HepG2 (cell line): Measurements from ENCODE around the gene OSBPL2. TPM values are rescaled to one million over a fixed set of nuclear protein-coding genes. Genes with fewer than 3 reads are reported as not detected.
A peak's percentile ranks its signal among the peaks of the same experiment; 100 is the strongest.

ENCODE experiments used
- CHD2 ChIP-seq: IDR thresholded peaks from 2 replicates; pipeline ENCODE4 v1.6.1; 2011; ENCODE audit warnings: low read depth, low read length, improper control_type of control experiment
- DNMT3B ChIP-seq: conservative IDR thresholded peaks from 2 replicates; pipeline ENCODE4 v1.6.1; 2016; ENCODE audit warnings: missing biosample characterization, control low read depth
- MBD4 ChIP-seq: IDR thresholded peaks from 2 replicates; pipeline ENCODE4 v1.6.1; 2012; ENCODE audit warnings: low read length, inconsistent platforms, borderline replicate concordance
- MTA3 ChIP-seq: sonication (generic); formaldehyde crosslinking; IDR thresholded peaks from 2 replicates; pipeline ENCODE4 v1.4.0; 2020; ENCODE audit warnings: missing genetic modification reagents
- MXD4 ChIP-seq: IDR thresholded peaks from 2 replicates; pipeline ENCODE4 v1.6.1; 2016; ENCODE audit warnings: mild to moderate bottlenecking, missing biosample characterization, missing genetic modification reagents
- SALL2 ChIP-seq: sonication (generic); formaldehyde crosslinking; IDR thresholded peaks from 2 replicates; pipeline ENCODE4 v1.8.1; 2023; ENCODE audit warnings: mild to moderate bottlenecking, missing genetic modification reagents, inconsistent platforms
- STAG1 ChIP-seq: sonication (generic); formaldehyde crosslinking; IDR thresholded peaks from 2 replicates; pipeline ENCODE4 v1.4.0; 2020; ENCODE audit warnings: missing genetic modification reagents
- TEAD2 ChIP-seq: sonication (generic); formaldehyde crosslinking; IDR thresholded peaks from 2 replicates; pipeline ENCODE4 v1.9.0; 2021; ENCODE audit warnings: missing genetic modification reagents
- TMF1 ChIP-seq: sonication (generic); formaldehyde crosslinking; IDR thresholded peaks from 2 replicates; pipeline ENCODE4 v1.8.1; 2022; ENCODE audit warnings: low read depth, missing genetic modification reagents
- ZBTB1 ChIP-seq: sonication (generic); formaldehyde crosslinking; IDR thresholded peaks from 2 replicates; pipeline ENCODE4 v1.4.0; 2020; ENCODE audit warnings: missing genetic modification reagents, borderline replicate concordance
- ZFP1 ChIP-seq: IDR thresholded peaks from 2 replicates; pipeline ENCODE4 v1.6.1; 2016
- ZNF251 ChIP-seq: sonication (generic); formaldehyde crosslinking; IDR thresholded peaks from 2 replicates; pipeline ENCODE4 v1.9.0; 2021; ENCODE audit warnings: mild to moderate bottlenecking, missing genetic modification reagents
- ZNF296 ChIP-seq: sonication (generic); formaldehyde crosslinking; conservative IDR thresholded peaks from 2 replicates; pipeline ENCODE4 v1.5.0; 2020; ENCODE audit warnings: mild to moderate bottlenecking, missing genetic modification reagents
- ZNF44 ChIP-seq: sonication (generic); formaldehyde crosslinking; IDR thresholded peaks from 2 replicates; pipeline ENCODE4 v1.5.1; 2020; ENCODE audit warnings: mild to moderate bottlenecking, missing genetic modification reagents
- ZNF556 ChIP-seq: sonication (generic); formaldehyde crosslinking; IDR thresholded peaks from 2 replicates; pipeline ENCODE4 v1.4.0; 2020; ENCODE audit warnings: mild to moderate bottlenecking, missing genetic modification reagents, borderline replicate concordance
- ZNF569 ChIP-seq: sonication (generic); formaldehyde crosslinking; IDR thresholded peaks from 2 replicates; pipeline ENCODE4 v1.5.0; 2020; ENCODE audit warnings: mild to moderate bottlenecking, missing genetic modification reagents, moderate library complexity, borderline replicate concordance
- ZNF619 ChIP-seq: sonication (generic); formaldehyde crosslinking; IDR thresholded peaks from 2 replicates; pipeline ENCODE4 v1.4.0; 2020; ENCODE audit warnings: mild to moderate bottlenecking, missing genetic modification reagents
- ZNF775 ChIP-seq: sonication (generic); formaldehyde crosslinking; IDR thresholded peaks from 2 replicates; pipeline ENCODE4 v1.4.0; 2020; ENCODE audit warnings: missing genetic modification reagents, mild to moderate bottlenecking, moderate library complexity, borderline replicate concordance
- ZNF781 ChIP-seq: sonication (generic); formaldehyde crosslinking; IDR thresholded peaks from 2 replicates; pipeline ENCODE4 v1.5.1; 2020; ENCODE audit warnings: borderline replicate concordance, mild to moderate bottlenecking, missing genetic modification reagents; ENCODE audit errors: not compliant biosample characterization
- polyA plus RNA-seq, 8 experiments: library from polyadenylated mRNA; depleted of rRNA in 3 of 8; stranded (reverse) in 7 of 8; unstranded in 1 of 8; fragments of >200 nt; fragmentation: Illumina TruSeq in 4 of 8; extraction: Trizol in 4 of 8; gene quantifications; 2 replicates each; pipeline versions ENCODE4 v1.2.1 to v1.2.3, GENCODE V29; 2011 to 2016; ENCODE audit warnings: low read depth in 4 of 8, missing spikeins in 1 of 8, mixed read lengths in 1 of 8; ENCODE audit not compliant: insufficient read depth in 1 of 8
- total RNA-seq, 5 experiments: library from RNA; depleted of rRNA; stranded (reverse); fragments of >200 nt; fragmentation: Illumina TruSeq; extraction: Trizol; gene quantifications; 2 replicates each; pipeline ENCODE4 v1.2.3, GENCODE V29; 2016; ENCODE audit warnings: low read depth in 1 of 5
- TF ChIP-seq, protein P1 (sequence below): IDR thresholded peaks from 2 replicates; pipeline ENCODE4 v1.6.1; 2016; ENCODE audit warnings: missing biosample characterization, missing genetic modification reagents, low read depth
- TF ChIP-seq, protein P2 (sequence below): sonication (generic); formaldehyde crosslinking; IDR thresholded peaks from 2 replicates; pipeline ENCODE4 v1.8.0; 2023; ENCODE audit warnings: mild to moderate bottlenecking, missing genetic modification reagents
- TF ChIP-seq, protein P3 (sequence below): sonication (generic); formaldehyde crosslinking; IDR thresholded peaks from 2 replicates; pipeline ENCODE4 v1.5.1; 2020; ENCODE audit warnings: mild to moderate bottlenecking, missing genetic modification reagents, moderate library complexity
- TF ChIP-seq, protein P4 (sequence below): sonication (generic); formaldehyde crosslinking; IDR thresholded peaks from 2 replicates; pipeline ENCODE4 v1.4.0; 2020; ENCODE audit warnings: missing genetic modification reagents

Gene OSBPL2
- total and polyA plus RNA-seq, 2 of the 13 experiments (the other 11 are each of a cell fraction or from before 2014, with no cell fraction given) = 18.5 to 37.4 TPM

DNA sequence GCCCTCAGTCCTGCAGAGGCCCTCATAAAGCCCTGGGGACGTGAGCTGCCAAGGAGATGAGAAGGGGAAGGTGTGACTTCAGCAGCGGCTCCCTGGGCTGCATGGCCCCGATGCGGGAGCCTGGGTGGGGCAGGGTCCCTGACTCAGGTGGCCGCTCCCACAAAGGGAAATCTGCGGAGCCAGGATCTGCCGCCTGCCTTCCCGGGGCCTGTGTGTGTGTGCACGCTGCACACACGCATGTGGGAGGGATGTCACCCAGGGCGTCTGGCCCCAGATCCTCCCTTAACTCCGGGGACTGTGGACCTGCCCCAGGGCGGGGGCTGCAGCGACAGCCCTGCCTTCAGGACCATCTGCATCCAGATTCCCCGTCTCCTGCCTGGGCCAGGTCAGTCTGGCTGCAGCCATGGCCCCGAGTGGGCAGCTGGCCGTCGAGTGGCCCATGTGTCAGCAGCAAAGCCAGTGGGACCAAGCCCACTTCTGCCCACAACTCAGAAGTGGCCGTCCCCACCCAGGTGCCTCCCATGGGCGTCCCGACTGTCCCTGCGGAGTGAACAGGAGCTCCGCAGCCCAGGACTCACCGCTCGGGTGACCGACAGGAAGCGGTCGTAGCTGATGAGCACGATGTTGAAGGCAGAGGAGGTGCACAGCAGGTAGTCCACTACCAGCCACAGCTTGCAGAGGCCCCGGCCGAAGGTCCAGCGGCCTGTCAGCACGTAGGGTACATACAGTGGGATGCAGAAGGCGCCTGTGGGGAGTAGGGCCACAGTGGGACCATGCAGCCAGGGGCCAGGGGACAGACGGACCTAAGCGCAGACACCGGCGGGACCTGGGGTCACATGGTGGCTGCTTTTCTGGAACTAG lies 20.2 kb upstream of the OSBPL2 start (continued):
- TF ChIP-seq, protein P1, sequence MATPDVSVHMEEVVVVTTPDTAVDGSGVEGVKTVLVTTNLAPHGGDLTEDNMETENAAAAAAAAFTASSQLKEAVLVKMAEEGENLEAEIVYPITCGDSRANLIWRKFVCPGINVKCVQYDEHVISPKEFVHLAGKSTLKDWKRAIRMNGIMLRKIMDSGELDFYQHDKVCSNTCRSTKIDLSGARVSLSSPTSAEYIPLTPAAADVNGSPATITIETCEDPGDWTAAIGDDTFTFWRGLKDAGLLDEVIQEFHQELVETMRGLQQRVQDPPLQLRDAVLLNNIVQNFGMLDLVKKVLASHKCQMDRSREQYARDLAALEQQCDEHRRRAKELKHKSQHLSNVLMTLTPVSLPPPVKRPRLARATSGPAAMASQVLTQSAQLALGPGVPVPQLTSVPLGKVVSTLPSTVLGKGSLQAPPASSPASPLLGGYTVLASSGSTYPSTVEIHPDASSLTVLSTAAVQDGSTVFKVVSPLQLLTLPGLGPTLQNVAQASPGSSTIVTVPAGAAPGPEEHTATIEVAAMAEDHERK (CRISPR knock-in tag) = no peak
- TF ChIP-seq TEAD2 (CRISPR knock-in tag) (no peak), TMF1 (CRISPR knock-in tag) (no peak), MTA3 (CRISPR knock-in tag) (no peak), STAG1 (CRISPR knock-in tag) (no peak), ZNF556 (CRISPR knock-in tag) (no peak), ZNF781 (no peak), SALL2 (CRISPR knock-in tag) (0 out of 2 replicates have a peak, but pooled peaks have one; percentile 46), ZBTB1 (CRISPR knock-in tag) (no peak), ZFP1 (CRISPR knock-in tag) (no peak), CHD2 (no peak), MXD4 (CRISPR knock-in tag) (no peak), ZNF775 (CRISPR knock-in tag) (no peak), DNMT3B (CRISPR knock-in tag) (no peak), ZNF619 (no peak), ZNF296 (no peak), ZNF251 (CRISPR knock-in tag) (no peak), ZNF569 (CRISPR knock-in tag) (no peak), MBD4 (no peak), ZNF44 (CRISPR knock-in tag) (no peak)
- TF ChIP-seq, protein P2, sequence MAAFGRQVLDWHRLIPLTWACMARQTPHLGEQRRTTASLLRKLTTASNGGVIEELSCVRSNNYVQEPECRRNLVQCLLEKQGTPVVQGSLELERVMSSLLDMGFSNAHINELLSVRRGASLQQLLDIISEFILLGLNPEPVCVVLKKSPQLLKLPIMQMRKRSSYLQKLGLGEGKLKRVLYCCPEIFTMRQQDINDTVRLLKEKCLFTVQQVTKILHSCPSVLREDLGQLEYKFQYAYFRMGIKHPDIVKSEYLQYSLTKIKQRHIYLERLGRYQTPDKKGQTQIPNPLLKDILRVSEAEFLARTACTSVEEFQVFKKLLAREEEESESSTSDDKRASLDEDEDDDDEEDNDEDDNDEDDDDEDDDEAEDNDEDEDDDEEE (CRISPR knock-in tag) = no peak
- TF ChIP-seq, protein P3, sequence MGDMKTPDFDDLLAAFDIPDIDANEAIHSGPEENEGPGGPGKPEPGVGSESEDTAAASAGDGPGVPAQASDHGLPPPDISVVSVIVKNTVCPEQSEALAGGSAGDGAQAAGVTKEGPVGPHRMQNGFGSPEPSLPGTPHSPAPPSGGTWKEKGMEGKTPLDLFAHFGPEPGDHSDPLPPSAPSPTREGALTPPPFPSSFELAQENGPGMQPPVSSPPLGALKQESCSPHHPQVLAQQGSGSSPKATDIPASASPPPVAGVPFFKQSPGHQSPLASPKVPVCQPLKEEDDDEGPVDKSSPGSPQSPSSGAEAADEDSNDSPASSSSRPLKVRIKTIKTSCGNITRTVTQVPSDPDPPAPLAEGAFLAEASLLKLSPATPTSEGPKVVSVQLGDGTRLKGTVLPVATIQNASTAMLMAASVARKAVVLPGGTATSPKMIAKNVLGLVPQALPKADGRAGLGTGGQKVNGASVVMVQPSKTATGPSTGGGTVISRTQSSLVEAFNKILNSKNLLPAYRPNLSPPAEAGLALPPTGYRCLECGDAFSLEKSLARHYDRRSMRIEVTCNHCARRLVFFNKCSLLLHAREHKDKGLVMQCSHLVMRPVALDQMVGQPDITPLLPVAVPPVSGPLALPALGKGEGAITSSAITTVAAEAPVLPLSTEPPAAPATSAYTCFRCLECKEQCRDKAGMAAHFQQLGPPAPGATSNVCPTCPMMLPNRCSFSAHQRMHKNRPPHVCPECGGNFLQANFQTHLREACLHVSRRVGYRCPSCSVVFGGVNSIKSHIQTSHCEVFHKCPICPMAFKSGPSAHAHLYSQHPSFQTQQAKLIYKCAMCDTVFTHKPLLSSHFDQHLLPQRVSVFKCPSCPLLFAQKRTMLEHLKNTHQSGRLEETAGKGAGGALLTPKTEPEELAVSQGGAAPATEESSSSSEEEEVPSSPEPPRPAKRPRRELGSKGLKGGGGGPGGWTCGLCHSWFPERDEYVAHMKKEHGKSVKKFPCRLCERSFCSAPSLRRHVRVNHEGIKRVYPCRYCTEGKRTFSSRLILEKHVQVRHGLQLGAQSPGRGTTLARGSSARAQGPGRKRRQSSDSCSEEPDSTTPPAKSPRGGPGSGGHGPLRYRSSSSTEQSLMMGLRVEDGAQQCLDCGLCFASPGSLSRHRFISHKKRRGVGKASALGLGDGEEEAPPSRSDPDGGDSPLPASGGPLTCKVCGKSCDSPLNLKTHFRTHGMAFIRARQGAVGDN = 0 out of 2 replicates have a peak, but pooled peaks have one; percentile 10
- TF ChIP-seq, protein P4, sequence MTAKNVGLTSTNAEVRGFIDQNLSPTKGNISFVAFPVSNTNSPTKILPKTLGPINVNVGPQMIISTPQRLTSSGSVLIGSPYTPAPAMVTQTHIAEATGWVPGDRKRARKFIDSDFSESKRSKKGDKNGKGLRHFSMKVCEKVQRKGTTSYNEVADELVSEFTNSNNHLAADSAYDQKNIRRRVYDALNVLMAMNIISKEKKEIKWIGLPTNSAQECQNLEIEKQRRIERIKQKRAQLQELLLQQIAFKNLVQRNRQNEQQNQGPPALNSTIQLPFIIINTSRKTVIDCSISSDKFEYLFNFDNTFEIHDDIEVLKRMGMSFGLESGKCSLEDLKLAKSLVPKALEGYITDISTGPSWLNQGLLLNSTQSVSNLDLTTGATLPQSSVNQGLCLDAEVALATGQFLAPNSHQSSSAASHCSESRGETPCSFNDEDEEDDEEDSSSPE (CRISPR knock-in tag) = no peak
